NB4 (cell line): Measurements from ENCODE around the gene ACSL5.

Experiments
- CTCF ChIP-seq: IDR thresholded peaks from one replicate; pipeline ENCODE4 v1.5.1; 2012; ENCODE audit warnings: low read depth, low read length
- MAX ChIP-seq: IDR thresholded peaks from 2 replicates; pipeline ENCODE4 v1.6.1; 2011; ENCODE audit warnings: low read depth, low read length
- MYC ChIP-seq: IDR thresholded peaks from 2 replicates; pipeline ENCODE4 v1.6.1; 2011; ENCODE audit warnings: low read depth, low read length
- POLR2A ChIP-seq: IDR thresholded peaks from 2 replicates; pipeline ENCODE4 v1.6.1; 2011; ENCODE audit warnings: mild to moderate bottlenecking; ENCODE audit not compliant: insufficient read length; ENCODE audit errors: extremely low read depth

GRCh38 chr10:112412696-112413095 lies 38.8 kb downstream of the ACSL5 start:
- TF ChIP-seq CTCF (no peak), POLR2A (no peak), MAX (no peak), MYC (no peak)
